Fibroblast of villous mesenchyme (primary cell): ENCODE data around the gene NHERF1. TPM values are rescaled to one million over a fixed set of nuclear protein-coding genes. Genes with fewer than 3 reads are reported as not detected.

Experiments used
- DNase-seq: peaks from one replicate; pipeline ENCODE4 v3.0.0-alpha.2; 2010; ENCODE audit warnings: low read depth
- H3K4me3 ChIP-seq: 2 replicates; pipeline ENCODE4 v1.5.1; 2011; ENCODE audit warnings: low read depth, mild to moderate bottlenecking, low read length
- CTCF ChIP-seq: IDR thresholded peaks from 2 replicates; pipeline ENCODE4 v1.5.1; 2012; ENCODE audit warnings: low read depth, mild to moderate bottlenecking, low read length; ENCODE audit not compliant: insufficient read depth
- total RNA-seq: library from RNA; depleted of rRNA; stranded (reverse); fragments of >200 nt; gene quantifications from 2 replicates; pipeline ENCODE4 v1.2.3, GENCODE V29; 2012

The NHERF1 gene
- total RNA-seq, 1 donor = 20.7 TPM

- H3K4me3 ChIP-seq = peak overlapping the region; percentile 14
- no peak for TF ChIP-seq CTCF
- no peak for DNase-seq
Measured at GRCh38 chr17:74738051-74738996, 10.1 kb upstream of the NHERF1 start.

- no peak overlapping the region for H3K4me3 ChIP-seq
- TF ChIP-seq CTCF = no peak
- no peak for DNase-seq
Measured at GRCh38 chr17:74739227-74739831, 9.1 kb upstream of the NHERF1 start.

GRCh38 chr17:74740173-74740572, 8.3 kb upstream of the NHERF1 start:
- no peak for DNase-seq
- no peak for TF ChIP-seq CTCF

GRCh38 chr17:74740641-74741387, 7.6 kb upstream of the NHERF1 start:
- H3K4me3 ChIP-seq = no peak overlapping the region
- no peak for TF ChIP-seq CTCF
- DNase-seq = no peak

More at GRCh38 chr17:74740173-74740572, 8.3 kb upstream of the NHERF1 start:
- H3K4me3 ChIP-seq = no peak overlapping the region

- no peak for DNase-seq
- no peak overlapping the region for H3K4me3 ChIP-seq
- no peak for TF ChIP-seq CTCF
Measured at GRCh38 chr17:74742153-74742515, 6.3 kb upstream of the NHERF1 start.

- no peak overlapping the region for H3K4me3 ChIP-seq
- DNase-seq = no peak
- no peak for TF ChIP-seq CTCF
Measured at GRCh38 chr17:74742978-74743545, 5.4 kb upstream of the NHERF1 start.
